AG08396 (cell line): Measurements from ENCODE around the gene PRPF31.
"Not testable (repeated sequence)": the region's sequence is repeated elsewhere in the genome, so short reads cannot be mapped to it uniquely, and the experiment has no call there.

Experiments used
- DNase-seq: peaks from one replicate; pipeline ENCODE4 v3.0.0; 2012; ENCODE audit warnings: low spot score, mixed read lengths

Gene PRPF31

GRCh38 chr19:54164369-54165068 lies 49.0 kb downstream of the PRPF31 start:
- DNase-seq = peak; percentile 86

- no peak for DNase-seq
Observed at GRCh38 chr19:54165222-54165621, 49.7 kb downstream of the PRPF31 start.

GRCh38 chr19:54168174-54168917 lies 52.8 kb downstream of the PRPF31 start:
- peak; percentile 91 for DNase-seq

DNA sequence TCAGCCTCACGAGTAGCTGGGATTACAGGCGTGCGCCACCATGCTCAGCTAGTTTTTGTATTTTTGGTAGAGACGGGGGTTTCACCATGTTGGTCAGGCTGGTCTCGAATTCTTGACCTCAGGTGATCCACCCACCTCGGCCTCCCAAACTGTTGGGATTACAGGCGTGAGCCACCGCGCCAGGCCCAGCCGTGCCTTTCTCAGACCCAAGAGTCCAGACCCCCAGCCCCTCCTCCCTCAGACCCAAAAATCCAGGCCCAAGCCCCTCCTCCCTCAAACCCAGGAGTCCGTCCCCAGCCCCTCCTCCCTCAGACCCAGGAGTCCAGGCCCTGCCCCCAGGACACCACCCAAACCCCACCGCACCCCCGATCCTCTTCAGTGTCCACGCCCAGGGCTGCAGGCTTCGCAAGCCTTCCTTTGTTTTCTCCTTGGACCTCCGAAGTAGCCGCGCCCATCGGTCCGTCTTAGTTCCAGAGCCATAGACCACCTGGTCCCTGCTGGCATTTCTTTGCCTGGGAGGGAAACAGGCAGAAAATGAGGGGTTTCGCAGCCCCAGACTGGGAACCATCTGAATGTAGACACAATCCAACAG lies 53.7 kb downstream of the PRPF31 start:
- no peak for DNase-seq

- DNase-seq = not testable (repeated sequence)
Observed at GRCh38 chr19:54171736-54172431, 56.3 kb downstream of the PRPF31 start.

DNA sequence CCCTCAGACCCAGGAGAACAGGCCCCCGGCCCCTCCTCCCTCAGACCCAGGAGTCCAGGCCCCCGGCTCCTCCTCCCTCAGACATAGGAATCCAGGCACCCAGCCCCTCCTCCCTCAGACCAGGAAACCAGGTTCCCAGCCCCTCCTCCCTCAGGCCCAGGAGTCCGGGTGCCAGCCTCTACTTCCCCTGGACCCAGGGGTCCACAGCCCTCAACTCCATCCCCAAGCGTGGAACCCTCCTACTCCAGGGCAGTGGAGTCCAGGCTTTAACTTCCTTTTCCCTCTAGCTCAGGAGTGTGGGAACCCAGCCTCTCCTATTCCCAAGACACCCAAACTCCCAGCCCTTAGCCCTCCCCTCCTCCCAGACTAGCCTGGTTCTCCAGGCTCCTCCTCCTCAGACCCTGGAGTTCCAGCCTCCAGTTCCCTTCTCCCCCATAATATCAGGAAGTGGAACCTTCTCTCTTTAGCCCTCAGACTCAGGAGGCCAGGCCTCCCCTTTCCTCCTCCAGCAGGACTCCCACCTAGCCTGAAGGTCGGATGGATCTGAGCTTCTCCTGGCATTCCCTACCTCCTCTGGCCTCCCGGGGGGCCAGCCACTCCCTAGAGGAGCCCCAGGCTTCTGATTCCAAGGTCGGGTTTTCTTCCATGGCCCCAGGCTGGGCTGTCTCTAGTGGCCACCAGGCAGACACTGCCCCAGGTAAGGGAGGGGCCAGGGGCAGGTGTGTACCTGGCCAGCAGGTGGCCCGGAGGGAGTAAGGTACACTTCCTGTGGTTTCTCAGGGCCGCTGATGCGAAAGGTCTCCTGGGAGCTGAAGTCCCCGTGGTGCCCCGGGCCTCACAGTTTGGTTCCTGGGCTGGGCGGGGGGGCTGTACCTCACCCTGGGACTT lies 57.2 kb downstream of the PRPF31 start, which contains the start of gene TMC4:
TSS of gene TMC4 (minus strand) at position 690 of the 888 bp plus-strand sequence. CDS start at position 647, 43 bp downstream.
- DNase-seq = peak; percentile 36

GRCh38 chr19:54173359-54173699 lies 57.8 kb downstream of the PRPF31 start:
- no peak for DNase-seq

DNA sequence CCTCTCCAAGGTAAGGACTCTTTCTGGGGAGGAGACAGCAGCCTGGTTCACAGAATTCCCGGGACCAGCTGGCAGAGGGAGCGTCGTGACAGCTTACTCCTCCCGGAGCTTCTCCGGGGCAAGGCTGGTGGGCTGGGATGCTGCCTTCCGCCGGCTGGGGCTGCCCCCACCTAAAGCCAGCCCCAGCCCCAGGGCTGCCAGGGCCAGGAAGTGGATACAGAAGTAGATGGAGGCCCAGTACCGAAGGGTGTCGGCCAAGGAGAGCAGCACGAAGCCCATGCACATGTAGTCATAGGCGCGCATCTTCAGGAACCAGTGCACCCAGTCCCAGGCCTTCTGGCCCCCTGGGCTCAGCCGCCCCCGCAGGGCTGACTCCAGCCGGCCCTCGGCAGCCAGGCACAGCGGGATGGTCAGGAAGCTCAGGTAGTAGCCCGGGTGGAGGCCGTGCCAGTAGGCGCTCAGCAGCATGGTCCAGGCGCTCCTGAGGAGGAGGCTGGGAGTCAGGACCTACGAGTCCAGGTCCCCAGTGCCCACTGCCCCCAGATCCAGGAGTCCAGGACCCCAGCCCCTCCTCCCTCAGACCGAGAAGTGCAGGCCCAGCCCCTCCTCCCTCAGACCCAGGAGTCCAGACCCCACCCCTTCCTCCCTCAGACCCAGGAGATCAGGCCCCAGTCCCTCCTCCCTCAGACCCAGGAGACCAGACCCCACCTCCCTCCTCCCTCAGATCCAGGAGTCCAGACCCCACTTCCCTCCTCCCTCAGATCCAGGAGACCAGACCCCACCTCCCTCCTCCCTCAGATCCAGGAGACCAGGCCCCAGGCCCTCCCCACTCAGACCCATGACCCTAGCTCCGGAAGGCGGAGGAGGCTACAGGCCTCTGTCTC lies 58.6 kb downstream of the PRPF31 start:
- DNase-seq = no peak

DNA sequence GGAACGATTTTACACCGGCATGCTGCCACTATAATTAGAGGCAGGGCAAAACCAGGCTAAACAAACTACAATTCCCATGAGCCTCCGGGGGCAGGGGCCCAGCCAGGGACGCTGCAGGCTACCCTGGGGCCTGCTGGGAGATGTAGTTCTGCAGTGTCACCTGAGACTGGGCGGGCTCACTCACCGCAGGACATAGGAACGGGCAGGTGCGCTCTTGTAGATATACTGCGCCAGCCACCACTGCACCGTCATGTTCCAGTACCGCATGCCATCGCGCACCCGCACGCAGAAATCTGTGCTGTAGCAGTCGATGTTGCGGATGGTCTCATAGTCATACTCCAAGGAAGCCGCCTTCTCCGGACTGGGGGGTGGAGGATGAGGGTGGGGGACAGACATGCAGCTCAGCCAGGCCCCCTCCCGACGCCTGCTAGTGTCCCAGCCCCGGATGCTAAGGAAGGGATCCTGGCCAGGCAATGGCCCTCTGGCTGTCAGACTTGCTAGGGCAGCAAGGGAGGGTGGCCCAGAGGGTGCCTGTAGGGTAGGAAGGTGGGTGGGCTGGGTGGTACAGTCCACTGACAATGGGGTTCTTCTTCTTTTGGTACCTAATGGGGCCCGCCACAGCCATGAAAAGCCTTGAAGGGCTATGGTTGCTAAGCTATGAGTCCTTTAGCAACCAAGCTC lies 63.2 kb downstream of the PRPF31 start:
- DNase-seq = no peak

DNA sequence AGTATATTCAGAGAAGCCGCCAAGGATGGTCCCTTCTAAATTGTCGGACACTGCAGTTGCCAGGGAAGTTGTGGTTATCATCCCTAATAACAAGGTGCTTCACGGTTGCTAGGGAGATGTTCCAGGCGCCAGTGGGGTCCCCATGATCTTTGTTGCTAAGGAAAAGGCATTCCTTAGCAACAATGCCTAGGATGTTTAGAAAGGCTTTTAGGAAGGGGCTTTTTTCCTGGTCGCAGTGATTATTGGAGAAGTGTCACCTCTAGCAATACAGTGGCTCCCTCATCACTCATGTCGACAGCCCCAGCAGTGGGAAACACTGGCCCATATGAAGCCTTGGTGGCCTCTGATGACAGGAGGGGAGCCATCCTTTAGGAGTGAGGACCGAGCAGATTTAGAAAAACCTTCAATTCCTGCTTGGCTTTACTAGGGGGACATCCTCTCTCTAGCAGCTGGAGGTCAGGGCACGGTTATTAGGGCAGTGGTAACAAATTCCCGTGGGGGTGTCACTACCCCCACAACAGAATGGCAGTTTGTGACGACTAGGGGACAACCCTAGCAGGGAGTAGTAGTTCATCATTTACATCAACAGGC lies 63.8 kb downstream of the PRPF31 start:
- no peak for DNase-seq

DNA sequence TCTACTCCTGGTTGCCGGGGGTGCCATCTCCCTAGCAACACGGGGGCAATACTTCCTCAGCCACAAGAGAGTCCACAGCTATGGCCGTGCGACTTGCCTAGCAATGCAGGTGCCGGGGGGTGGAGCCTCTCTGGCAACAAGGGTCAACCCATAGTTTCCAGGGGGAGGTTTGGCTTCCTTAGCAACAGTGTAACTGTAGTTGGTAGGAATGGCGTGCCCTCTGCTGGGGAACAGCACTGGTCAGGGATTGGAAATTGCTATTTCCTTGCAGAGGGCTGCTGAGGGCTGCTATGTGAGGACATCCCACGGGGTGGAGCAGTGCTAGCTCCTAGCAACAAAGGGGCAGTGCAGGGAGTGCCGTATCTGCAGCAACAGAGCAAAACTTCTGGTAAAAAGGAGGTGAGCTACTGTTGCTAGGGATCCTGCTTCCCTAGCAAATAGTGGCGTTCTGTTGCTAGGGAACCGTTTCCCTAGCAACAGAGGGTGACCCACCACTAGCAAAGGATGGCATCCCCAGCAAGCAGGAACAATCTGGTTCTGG lies 64.4 kb downstream of the PRPF31 start:
- DNase-seq = peak; percentile 60

DNA sequence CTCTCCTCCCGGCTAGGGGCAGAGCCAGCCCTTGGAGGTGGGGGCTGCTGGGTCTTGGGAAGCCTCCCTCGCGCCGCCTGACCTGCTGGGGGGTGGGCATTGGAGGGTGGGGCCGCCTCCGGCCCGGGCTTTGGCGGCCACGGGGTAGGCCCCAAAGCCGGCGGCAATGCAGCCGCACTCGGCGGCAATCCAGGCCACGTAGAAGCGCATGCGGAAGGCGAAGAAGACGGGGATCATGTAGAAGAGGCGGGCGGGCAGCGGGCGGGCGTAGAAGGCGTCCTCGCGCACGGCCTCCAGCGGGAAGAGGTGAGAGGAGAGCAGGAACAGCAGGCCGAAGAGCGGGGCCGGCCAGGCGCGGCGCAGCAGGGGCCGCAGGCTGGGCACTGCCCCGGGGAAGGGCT lies 65.1 kb downstream of the PRPF31 start:
- DNase-seq = no peak
